ENCODE measurements around the gene ASXL3. TPM values are rescaled to one million over a fixed set of nuclear protein-coding genes. Genes with fewer than 3 reads are reported as not detected.

ASXL3 gene
- total RNA-seq, 1 experiment from 2014 or later, result not detected

DNA sequence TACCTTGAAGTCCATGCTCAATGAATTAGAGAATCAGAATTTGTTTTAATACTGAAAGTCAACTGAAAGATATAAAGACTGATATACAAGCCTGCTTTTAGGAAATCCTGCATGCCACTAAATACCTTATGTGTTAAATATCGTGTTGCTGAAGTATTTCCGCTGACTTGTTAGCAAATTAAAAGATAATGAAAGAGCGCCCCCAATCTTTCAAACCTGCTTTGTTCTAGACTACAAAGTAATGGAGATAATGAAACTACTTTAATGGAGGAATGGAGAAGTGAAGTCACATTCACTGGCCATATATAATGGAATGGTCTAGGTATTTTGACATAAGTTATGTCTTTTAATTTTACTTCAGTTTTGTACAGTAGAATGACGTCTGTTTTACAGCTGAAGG is 95.7 kb downstream of the ASXL3 start:
- no peaks in the 10 kb centered on the region for H3K27me3 ChIP-seq (ENCODE audit: insufficient read depth, low read length)
- ATAC-seq, result no peak
- no peaks in the 10 kb centered on the region for H4K20me1 ChIP-seq (ENCODE audit: insufficient read depth)
- no peak for DNase-seq (ENCODE audit: low read depth, low spot score)
- no peaks in the 10 kb centered on the region for H3K79me2 ChIP-seq (ENCODE audit: insufficient read depth, low read length)
- H2AFZ ChIP-seq (ENCODE audit: low read depth, low read length, poor library complexity, severe bottlenecking), result no peak overlapping the region
- H3K9ac ChIP-seq (ENCODE audit: low read length), result no peak overlapping the region
- no peak overlapping the region for H3K27ac ChIP-seq (ENCODE audit: low read depth, low read length)
- H3K4me2 ChIP-seq (ENCODE audit: low read length), result no peak overlapping the region
- TF ChIP-seq SRF (IDR thresholded peaks at IDR 0.05; ENCODE audit: low read depth), result no peak
- no peak for TF ChIP-seq CBX3 (IDR thresholded peaks at IDR 0.05; ENCODE audit: low read depth)
- TF ChIP-seq EGR1 (IDR thresholded peaks at IDR 0.05; ENCODE audit: low read depth), result no peak
- TF ChIP-seq, protein P1, sequence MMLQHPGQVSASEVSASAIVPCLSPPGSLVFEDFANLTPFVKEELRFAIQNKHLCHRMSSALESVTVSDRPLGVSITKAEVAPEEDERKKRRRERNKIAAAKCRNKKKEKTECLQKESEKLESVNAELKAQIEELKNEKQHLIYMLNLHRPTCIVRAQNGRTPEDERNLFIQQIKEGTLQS (IDR thresholded peaks at IDR 0.05), result no peak
- TF ChIP-seq SIN3A (IDR thresholded peaks at IDR 0.05; ENCODE audit: low read depth), result no peak
- TF ChIP-seq RAD21 (IDR thresholded peaks at IDR 0.05; ENCODE audit: low read depth), result no peak
- no peak for TF ChIP-seq FOSL1 (IDR thresholded peaks at IDR 0.05; ENCODE audit: low read depth)
- TF ChIP-seq CEBPB (IDR thresholded peaks at IDR 0.05; ENCODE audit: low read depth), result no peak
- TF ChIP-seq, protein P2, sequence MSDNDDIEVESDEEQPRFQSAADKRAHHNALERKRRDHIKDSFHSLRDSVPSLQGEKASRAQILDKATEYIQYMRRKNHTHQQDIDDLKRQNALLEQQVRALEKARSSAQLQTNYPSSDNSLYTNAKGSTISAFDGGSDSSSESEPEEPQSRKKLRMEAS (IDR thresholded peaks at IDR 0.05), result no peak
- TF ChIP-seq, protein P3, sequence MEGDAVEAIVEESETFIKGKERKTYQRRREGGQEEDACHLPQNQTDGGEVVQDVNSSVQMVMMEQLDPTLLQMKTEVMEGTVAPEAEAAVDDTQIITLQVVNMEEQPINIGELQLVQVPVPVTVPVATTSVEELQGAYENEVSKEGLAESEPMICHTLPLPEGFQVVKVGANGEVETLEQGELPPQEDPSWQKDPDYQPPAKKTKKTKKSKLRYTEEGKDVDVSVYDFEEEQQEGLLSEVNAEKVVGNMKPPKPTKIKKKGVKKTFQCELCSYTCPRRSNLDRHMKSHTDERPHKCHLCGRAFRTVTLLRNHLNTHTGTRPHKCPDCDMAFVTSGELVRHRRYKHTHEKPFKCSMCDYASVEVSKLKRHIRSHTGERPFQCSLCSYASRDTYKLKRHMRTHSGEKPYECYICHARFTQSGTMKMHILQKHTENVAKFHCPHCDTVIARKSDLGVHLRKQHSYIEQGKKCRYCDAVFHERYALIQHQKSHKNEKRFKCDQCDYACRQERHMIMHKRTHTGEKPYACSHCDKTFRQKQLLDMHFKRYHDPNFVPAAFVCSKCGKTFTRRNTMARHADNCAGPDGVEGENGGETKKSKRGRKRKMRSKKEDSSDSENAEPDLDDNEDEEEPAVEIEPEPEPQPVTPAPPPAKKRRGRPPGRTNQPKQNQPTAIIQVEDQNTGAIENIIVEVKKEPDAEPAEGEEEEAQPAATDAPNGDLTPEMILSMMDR (IDR thresholded peaks at IDR 0.05 in 2 of 3, conservative IDR thresholded peaks at IDR 0.05 in 1 of 3; ENCODE audit: borderline replicate concordance in 1 of 3, insufficient read depth in 1 of 3, low read depth in 2 of 3, low read length in 2 of 3), result no peak
- no peak for TF ChIP-seq ELF1 (IDR thresholded peaks at IDR 0.05; ENCODE audit: borderline replicate concordance, low read depth)
- no peak for TF ChIP-seq ZNF274 (IDR thresholded peaks at IDR 0.05; ENCODE audit: low read depth, low read length)
- TF ChIP-seq POLR2AphosphoS5 (IDR thresholded peaks at IDR 0.05; ENCODE audit: low read depth, low read length), result no peak
- TF ChIP-seq EZH2phosphoT487 (IDR thresholded peaks at IDR 0.05; ENCODE audit: borderline replicate concordance), result no peak
- H3K4me1 ChIP-seq (ENCODE audit: control insufficient read depth in 1 of 2, insufficient read depth in 2 of 2, low read length in 2 of 2), result no peaks in the 10 kb centered on the region
- POLR2A ChIA-PET, result no interaction called here
- no peak overlapping the region for H3K4me3 ChIP-seq (replicated peaks in 1 of 2; ENCODE audit: low read depth in 1 of 2, low read length in 2 of 2)
- no TSS peak for BruUV-seq (replicated peaks)
- CTCF ChIA-PET, result no interaction called here
- RAD21 ChIA-PET (ENCODE audit: low non-redundant PET in 1 of 2, low total read pairs in 2 of 2, uncharacterized antibody in 2 of 2, unreplicated experiment in 2 of 2), result no interaction called here
- H3K9me2 ChIP-seq (ENCODE audit: insufficient read depth), result no peaks in the 10 kb centered on the region
- no peaks in the 10 kb centered on the region for H3K36me3 ChIP-seq (ENCODE audit: control insufficient read depth in 1 of 2, insufficient read depth in 2 of 2, low read length in 2 of 2)
- H3K9me3 ChIP-seq (ENCODE audit: control insufficient read depth in 1 of 2, insufficient read depth in 1 of 2, low read depth in 1 of 2, low read length in 2 of 2), result peaks cover 12 to 22% of the 10 kb centered on the region in 2 experiments; a peak in 2 of 4 replicates
- intact Hi-C loops (cut with micrococcal nuclease), result no loop called here

All from HCT116 (cell line).